Tibial nerve (tissue), 4 donors: ENCODE results near the gene RGS3. TPM values are rescaled to one million over a fixed set of nuclear protein-coding genes. Genes with fewer than 3 reads are reported as not detected.

Experiments used
- DNase-seq, 2 donors: peaks; one replicate each; pipeline ENCODE4 v3.0.0-alpha.2; 2019; ENCODE audit warnings: low spot score in 2 of 2
- H3K27ac ChIP-seq, 4 donors: fragments of 200-600 bp; sonication (generic) in 3 of 4; one replicate each; pipeline ENCODE4 v1.5.1; 2017 to 2019; ENCODE audit warnings: mild to moderate bottlenecking in 1 of 4
- H3K27me3 ChIP-seq, 2 donors: fragments of 200-600 bp; sonication (generic) in 1 of 2; one replicate each; pipeline versions ENCODE4 v1.5.1 to v1.6.0; 2017 to 2019
- H3K36me3 ChIP-seq, 3 donors: fragments of 200-600 bp; sonication (generic); one replicate each; pipeline ENCODE4 v1.5.1; 2018 to 2019
- H3K4me1 ChIP-seq, 4 donors: fragments of 200-600 bp; sonication (generic) in 3 of 4; one replicate each; pipeline ENCODE4 v1.5.1; 2017 to 2019
- H3K4me3 ChIP-seq, 4 donors: fragments of 200-600 bp; sonication (generic) in 3 of 4; one replicate each; pipeline ENCODE4 v1.5.1; 2017 to 2019; ENCODE audit warnings: mild to moderate bottlenecking in 1 of 4, moderate library complexity in 1 of 4
- H3K9me3 ChIP-seq, 4 donors: fragments of 200-600 bp; sonication (generic) in 3 of 4; one replicate each; pipeline ENCODE4 v1.5.1; 2017 to 2019
- EP300 ChIP-seq, 2 donors: sonication (generic); formaldehyde crosslinking; IDR thresholded peaks; one replicate each; pipeline ENCODE4 v1.6.1; 2017; ENCODE audit warnings: antibody characterized with exemption in 2 of 2, mild to moderate bottlenecking in 1 of 2
- POLR2A ChIP-seq, 2 donors: fragments of 450-650 bp; IDR thresholded peaks; one replicate each; pipeline ENCODE4 v1.6.1; 2017; ENCODE audit warnings: antibody characterized with exemption in 2 of 2, mild to moderate bottlenecking in 2 of 2, moderate library complexity in 2 of 2
- WGBS, 2 donors: methylation state at CpG; one replicate each; pipeline ENCODE4 v1.1.5; 2018; 5-methylcytosine and 5-hydroxymethylcytosine counted together
- total RNA-seq, 4 donors: library from RNA; depleted of rRNA; stranded (reverse); fragments of >200 nt; gene quantifications; one replicate each; pipeline ENCODE4 v1.1.0, GENCODE V29; 2016
- TF ChIP-seq, protein P1 (sequence below), 5 experiments: fragments of 200-600 bp in 3 of 5; fragments of 450-650 bp in 2 of 5; sonication (generic) in 3 of 5; IDR thresholded peaks; one replicate each; pipeline ENCODE4 v1.5.1; 2016 to 2019; ENCODE audit warnings: antibody characterized with exemption in 5 of 5, mild to moderate bottlenecking in 3 of 5, moderate library complexity in 2 of 5

RGS3 gene
- total RNA-seq, 4 donors from 2014 or later: 18.0 to 45.9 (median 35.2) TPM

DNA sequence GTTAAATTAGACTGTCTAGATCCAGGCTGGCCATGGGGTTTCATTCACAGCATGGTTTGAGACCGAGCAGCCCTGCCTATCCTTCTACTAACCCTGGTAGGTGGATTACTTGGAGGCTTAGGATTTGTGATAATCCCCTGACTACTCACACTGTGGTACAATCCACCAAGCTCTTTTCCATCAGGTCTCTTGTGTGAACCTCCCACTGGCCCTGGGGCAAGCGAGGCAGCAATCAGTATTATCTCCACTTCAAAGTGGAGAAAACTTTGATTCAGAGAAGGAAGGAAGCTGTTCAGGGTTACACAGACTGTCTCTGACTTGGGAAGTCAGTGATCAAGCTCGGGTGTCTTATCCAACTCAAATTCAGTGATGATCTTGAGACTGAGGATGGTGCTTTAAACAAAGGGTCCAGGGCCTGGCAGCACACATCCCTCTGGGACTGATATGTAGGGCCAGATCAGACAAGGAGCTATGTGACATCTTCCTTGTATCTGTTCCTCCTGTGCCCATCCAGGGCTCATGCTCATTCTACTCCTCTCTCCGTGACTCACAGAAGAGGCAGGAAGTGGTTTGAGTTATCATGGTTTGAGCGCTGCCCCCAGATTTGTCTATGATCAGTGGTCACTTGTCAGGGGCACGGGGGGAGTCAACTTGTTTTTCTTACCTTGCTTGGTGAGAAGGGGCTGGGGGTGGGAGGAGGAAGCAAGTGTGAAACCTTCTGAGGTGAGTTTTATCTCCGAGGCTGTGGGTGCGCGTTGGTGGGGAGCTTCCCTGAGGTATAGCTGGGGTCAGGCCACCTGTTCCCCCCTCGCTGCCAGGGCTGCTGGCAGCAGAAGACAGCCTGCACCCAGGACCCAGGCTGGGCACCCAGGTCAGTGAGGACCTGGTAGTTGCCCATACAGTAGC lies 48.6 kb downstream of the RGS3 start:
- H3K9me3 ChIP-seq: no peaks in the 10 kb centered on the region
- no peak overlapping the region for H3K4me3 ChIP-seq
- WGBS, 2 donors: 72 to 86% methylated on average over 10 of the region's 10 CpGs
- TF ChIP-seq EP300 (IDR thresholded peaks at IDR 0.05): no peak
- TF ChIP-seq, protein P1, sequence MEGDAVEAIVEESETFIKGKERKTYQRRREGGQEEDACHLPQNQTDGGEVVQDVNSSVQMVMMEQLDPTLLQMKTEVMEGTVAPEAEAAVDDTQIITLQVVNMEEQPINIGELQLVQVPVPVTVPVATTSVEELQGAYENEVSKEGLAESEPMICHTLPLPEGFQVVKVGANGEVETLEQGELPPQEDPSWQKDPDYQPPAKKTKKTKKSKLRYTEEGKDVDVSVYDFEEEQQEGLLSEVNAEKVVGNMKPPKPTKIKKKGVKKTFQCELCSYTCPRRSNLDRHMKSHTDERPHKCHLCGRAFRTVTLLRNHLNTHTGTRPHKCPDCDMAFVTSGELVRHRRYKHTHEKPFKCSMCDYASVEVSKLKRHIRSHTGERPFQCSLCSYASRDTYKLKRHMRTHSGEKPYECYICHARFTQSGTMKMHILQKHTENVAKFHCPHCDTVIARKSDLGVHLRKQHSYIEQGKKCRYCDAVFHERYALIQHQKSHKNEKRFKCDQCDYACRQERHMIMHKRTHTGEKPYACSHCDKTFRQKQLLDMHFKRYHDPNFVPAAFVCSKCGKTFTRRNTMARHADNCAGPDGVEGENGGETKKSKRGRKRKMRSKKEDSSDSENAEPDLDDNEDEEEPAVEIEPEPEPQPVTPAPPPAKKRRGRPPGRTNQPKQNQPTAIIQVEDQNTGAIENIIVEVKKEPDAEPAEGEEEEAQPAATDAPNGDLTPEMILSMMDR (IDR thresholded peaks at IDR 0.05): no peak
- no peak for TF ChIP-seq POLR2A (IDR thresholded peaks at IDR 0.05)
- no peaks in the 10 kb centered on the region for H3K27me3 ChIP-seq
- H3K4me1 ChIP-seq: peaks cover 0 to 28% (median 6%) of the 10 kb centered on the region in 4 donors
- no peak overlapping the region for H3K27ac ChIP-seq
- no peak for DNase-seq
- no peaks in the 10 kb centered on the region for H3K36me3 ChIP-seq

DNA sequence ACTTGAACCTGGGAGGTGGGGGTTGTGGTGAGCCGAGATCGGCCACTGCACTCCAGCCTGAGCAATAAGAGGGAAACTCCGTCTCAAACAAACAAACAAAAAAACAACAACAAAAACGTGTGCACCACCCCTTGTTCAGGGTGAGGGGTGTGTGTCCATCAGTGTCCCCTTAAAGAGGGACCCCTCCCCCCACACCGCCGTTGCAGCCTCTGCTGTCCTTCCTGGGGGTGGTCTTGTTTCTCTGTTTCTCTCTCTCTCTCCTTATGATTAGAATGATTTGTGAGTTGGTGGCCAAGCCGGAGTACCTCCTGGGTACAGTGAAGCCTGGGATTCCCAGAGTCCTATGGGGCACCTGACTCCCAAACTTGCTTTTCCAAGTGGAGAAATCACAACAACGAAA lies 49.6 kb downstream of the RGS3 start:
- Histone ChIP-seq H3K27ac (no peak overlapping the region), H3K36me3 (no peaks in the 10 kb centered on the region)
- whole genome bisulfite sequencing, 2 donors: 75 to 77% methylated on average over 8 of the region's 8 CpGs

DNA sequence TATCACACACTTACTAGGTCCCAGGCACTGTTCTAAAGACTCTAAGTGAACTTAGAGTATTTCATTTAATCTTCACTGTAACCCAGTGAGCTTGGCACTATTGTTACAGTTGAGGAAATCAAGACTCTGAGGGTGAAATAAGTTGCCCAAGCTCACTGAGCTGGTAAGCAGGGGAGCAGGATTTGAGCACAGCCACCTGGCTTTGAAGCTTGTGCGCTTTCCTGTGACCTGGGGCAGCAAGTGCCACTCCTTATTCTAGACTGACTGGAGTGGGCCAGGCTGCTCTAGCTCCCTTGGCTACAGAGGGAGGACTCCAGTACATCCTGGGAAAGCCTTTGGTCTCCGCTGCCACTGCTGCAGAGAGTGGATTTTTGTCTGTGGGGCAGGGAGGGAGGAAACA lies 50.0 kb downstream of the RGS3 start:
- Histone ChIP-seq H3K27ac (no peak overlapping the region), H3K4me1 (peaks cover 0 to 17% (median 3%) of the 10 kb centered on the region in 4 donors), H3K4me3 (no peak overlapping the region), H3K36me3 (no peaks in the 10 kb centered on the region), H3K27me3 (no peaks in the 10 kb centered on the region), H3K9me3 (no peaks in the 10 kb centered on the region)
- no peak for DNase-seq
- WGBS, 2 donors: 89 to 100% methylated on average over 2 of the region's 2 CpGs
- TF ChIP-seq EP300 (IDR thresholded peaks at IDR 0.05) (no peak), POLR2A (IDR thresholded peaks at IDR 0.05) (no peak)
- TF ChIP-seq, protein P1 (IDR thresholded peaks at IDR 0.05): no peak

More for the DNA sequence above, 49.6 kb downstream of the RGS3 start:
- no peak overlapping the region for H3K4me3 ChIP-seq
- DNase-seq: no peak
- TF ChIP-seq EP300 (IDR thresholded peaks at IDR 0.05) (no peak), POLR2A (IDR thresholded peaks at IDR 0.05) (no peak)
- TF ChIP-seq, protein P1 (IDR thresholded peaks at IDR 0.05): no peak
- H3K9me3 ChIP-seq: no peaks in the 10 kb centered on the region
- H3K4me1 ChIP-seq: peaks cover 0 to 21% (median 5%) of the 10 kb centered on the region in 4 donors
- no peaks in the 10 kb centered on the region for H3K27me3 ChIP-seq

DNA sequence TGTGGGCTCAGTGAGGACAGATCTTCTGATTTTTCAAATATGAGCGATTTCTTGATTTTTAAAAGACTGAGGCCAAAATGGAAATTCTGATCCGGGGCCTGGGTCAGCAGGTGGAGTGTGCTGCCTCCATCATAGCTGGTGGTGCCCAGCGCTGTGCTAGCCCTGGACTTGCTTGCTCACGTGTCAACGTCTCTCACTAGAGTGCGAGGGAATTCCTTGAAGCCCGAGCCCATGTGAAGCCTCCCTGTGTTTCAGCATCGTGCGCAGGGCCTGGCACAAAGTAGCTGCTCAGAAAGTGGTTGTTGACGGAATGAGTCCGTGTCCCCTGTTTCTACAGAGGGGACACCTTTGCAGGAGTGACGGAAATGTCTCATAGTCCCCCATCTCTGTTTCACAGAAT lies 50.5 kb downstream of the RGS3 start:
- H3K27me3 ChIP-seq: no peaks in the 10 kb centered on the region
- H3K4me1 ChIP-seq: peaks cover 0 to 12% (median 3%) of the 10 kb centered on the region in 4 donors
- WGBS, 2 donors: 92 to 94% methylated on average over 12 of the region's 12 CpGs
- TF ChIP-seq EP300 (IDR thresholded peaks at IDR 0.05): no peak
- TF ChIP-seq, protein P1 (IDR thresholded peaks at IDR 0.05): no peak
- no peak for TF ChIP-seq POLR2A (IDR thresholded peaks at IDR 0.05)
- H3K9me3 ChIP-seq: no peaks in the 10 kb centered on the region
- no peak for DNase-seq
- H3K27ac ChIP-seq: no peak overlapping the region
- no peaks in the 10 kb centered on the region for H3K36me3 ChIP-seq
- H3K4me3 ChIP-seq: no peak overlapping the region

DNA sequence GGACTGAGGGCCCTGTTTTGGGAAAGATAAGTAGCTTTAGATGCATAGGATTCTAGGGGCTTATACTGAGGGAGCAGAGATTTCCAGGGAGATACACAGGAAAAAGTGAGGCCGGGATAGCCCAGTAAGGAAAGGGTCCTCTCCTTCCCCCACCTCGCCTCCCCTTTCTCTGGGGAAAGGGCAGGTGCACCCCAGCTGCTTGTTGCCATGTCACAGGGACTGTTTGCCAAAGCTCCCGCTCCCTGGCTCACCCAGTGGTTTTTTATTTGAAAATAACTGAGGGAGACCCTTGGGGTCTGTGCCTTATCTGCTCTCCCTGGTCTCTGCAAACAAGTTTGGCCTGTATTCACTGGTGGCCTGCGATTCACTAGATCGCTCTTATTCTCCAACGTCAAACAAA lies 51.2 kb downstream of the RGS3 start:
- no peak overlapping the region for H3K4me3 ChIP-seq
- H3K36me3 ChIP-seq: no peaks in the 10 kb centered on the region
- H3K4me1 ChIP-seq: peaks cover 0 to 7% (median 3%) of the 10 kb centered on the region in 4 donors
- 89 to 90% methylated on average over 6 of the region's 6 CpGs for WGBS, 2 donors
- H3K27me3 ChIP-seq: no peaks in the 10 kb centered on the region
- H3K27ac ChIP-seq: no peak overlapping the region
- H3K9me3 ChIP-seq: no peaks in the 10 kb centered on the region
- DNase-seq: no peak
- TF ChIP-seq POLR2A (IDR thresholded peaks at IDR 0.05): no peak
